Tongue (tissue), 2 donors: ENCODE results near the gene MAN1C1. TPM values are rescaled to one million over a fixed set of nuclear protein-coding genes. Genes with fewer than 3 reads are reported as not detected.

Experiments used
- DNase-seq: peaks from one replicate; pipeline ENCODE4 v3.0.0-alpha.2; 2015
- total RNA-seq: library from RNA; depleted of rRNA; stranded (reverse); fragments of >200 nt; gene quantifications from one replicate; pipeline ENCODE4 v1.2.3, GENCODE V29; 2014

The MAN1C1 gene
- total RNA-seq, 1 donor from 2014 or later: 8.7 TPM

DNA sequence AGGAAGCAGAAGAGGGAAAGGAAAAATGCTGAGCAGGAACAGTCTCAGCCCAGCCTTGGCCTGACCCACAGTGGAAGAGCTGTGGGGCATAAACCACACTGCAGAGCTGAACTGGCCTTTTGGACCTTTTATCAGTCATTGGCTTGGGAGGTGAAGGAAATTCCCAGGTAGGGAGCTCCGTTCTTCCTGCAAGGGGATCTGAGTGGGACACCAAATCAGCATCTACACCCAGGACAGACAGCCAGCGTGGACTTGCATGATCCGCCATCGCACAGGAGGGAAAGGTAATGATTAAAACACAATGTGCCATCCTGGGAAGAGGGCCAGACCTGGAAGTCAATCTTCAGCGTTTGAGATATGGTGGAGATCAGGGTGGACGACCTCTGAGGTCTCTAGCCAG is 202.0 kb downstream of the MAN1C1 start:
- DNase-seq: no peak

DNA sequence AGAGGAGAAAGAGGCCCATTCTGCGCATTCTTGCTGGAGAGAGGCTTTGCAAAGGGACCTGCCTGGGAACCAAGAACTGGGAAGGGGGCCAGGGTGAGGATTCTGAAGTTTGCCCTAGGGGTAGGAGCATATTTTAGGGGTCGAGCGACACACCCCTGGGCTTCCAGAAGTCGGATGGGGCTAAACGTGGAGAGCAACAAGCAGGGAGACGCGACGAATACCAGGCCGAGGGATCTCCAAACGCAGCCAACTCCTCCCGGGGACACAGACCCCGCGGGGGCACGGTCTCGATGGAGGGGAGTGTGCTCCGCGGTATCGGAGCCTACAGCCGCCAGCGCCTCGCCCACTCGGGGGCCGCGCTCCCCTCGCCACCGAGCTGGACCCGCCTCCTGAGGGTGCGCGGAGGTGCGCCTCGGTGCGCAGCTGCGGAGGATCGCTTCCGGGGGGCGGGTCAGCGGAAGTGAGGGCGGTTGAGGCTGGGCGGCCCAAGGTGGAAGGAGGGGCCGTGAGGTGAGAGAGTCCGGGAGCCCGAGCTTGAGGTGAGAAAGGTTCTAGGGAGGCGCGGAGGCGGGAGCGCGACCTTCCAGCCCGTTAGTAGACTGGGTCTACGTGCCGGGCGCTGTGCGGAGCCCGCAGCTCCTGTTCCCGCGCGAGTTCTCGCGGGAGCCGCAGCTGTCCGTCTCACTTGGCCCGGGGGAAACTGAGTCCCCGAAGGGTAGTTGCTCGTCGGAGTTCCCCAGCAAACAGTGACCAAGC is 203.1 kb downstream of the MAN1C1 start, which contains the start of gene MTFR1L:
Gene MTFR1L, plus strand, starts transcription at position 464 of the 756 bp plus-strand sequence. CDS start 3,151 bp downstream, outside the sequence.
- DNase-seq: peak; percentile 94

GRCh38 chr1:25820247-25821111 is 203.9 kb downstream of the MAN1C1 start:
- DNase-seq: peak; percentile 47

DNA sequence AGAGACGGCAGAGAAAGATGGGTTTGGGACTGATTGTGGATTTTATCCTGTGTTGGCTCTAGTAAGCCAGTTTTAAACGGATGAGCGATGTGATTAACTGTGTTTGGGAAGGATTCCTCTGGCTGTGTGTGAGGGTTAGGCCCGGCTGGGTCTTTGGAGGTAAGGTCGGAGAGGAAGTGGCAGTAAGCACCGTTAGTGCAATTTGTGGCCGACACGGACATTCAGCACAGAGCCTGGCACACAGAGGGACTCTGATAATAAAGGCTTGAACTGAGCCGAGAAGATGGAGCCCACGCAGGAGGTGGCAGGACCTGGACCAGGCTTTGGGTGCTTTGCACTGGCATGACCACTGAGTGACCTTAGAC is 204.5 kb downstream of the MAN1C1 start:
- no peak for DNase-seq

DNA sequence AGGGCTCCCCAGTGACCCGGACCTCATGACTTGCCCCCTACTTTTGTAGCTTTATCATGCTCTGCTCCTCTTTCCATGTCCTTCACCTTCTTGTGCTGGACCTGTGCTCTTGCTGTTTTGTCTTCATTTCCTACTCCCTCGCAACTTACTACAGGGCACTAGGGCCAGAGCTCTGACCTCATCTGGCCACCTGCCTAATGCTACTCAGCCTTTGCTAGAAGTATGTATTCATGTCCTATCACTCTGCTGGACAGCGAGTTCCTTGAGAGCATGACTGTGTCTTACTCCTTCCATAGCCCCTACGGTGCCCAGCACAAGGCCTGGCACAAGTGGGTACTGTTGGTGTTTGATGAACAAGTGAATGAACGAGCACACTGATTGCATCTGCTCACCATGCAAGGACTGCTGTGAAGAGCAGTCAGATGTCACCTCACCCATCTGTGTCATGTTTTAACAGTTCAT is 205.1 kb downstream of the MAN1C1 start:
- DNase-seq: no peak

DNA sequence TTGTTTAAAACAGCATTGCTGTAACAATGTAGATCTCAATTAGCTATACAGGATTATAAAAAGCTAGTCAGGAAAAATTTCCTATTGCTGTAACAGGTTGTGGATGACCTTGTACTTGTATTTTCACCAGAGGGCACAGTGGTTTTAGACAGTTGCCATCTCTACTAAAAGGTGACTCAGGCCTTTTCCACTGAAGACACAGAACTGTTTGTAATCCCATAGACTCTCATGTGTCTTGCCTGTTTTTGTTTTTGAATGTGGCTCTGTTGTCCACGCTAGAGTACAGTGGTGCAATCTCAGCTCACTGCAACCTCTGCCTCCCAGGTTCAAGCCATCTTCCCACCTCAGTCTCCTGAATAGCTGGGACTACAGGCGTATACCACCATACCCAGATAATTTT is 209.0 kb downstream of the MAN1C1 start:
- no peak for DNase-seq

- DNase-seq: no peak
Observed at GRCh38 chr1:25826571-25826970, 210.0 kb downstream of the MAN1C1 start.

- no peak for DNase-seq
Observed at GRCh38 chr1:25828491-25828890, 211.9 kb downstream of the MAN1C1 start.

- no peak for DNase-seq
Observed at GRCh38 chr1:25829046-25829445, 212.5 kb downstream of the MAN1C1 start.

GRCh38 chr1:25831569-25832196 is 215.1 kb downstream of the MAN1C1 start:
- DNase-seq: no peak

DNA sequence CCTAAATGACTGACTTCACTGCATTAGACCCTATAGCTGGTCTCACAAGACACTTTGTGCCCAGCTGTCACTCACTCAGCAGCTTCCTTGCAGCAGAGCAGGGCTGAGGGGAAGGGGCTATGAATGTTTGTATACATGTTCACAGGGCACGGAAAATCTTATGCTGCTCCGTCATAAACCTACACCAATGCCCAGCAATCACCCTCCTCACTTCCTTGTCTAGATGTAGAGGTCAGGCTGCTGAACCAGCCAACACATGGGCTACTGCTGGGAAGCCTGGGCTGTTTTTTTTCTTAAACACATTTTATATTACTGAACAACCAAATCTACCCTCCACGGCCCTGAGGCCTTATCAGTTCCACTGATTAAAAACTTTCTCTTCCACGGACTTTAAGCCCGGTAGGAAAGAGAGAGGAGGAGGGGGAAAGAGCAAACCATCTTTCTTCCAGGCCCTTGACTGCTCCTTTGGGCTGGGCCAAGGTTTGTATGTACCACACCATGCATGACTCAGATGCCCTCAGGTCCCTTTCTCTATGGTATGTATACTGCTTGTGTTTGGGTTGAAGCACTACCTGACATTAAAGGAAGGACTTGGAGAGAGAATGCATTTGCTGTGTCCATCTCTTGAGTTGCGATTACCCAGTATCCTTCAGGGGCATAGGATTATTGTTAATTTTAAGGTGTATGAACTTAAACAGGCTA is 215.9 kb downstream of the MAN1C1 start:
- DNase-seq: no peak

DNA sequence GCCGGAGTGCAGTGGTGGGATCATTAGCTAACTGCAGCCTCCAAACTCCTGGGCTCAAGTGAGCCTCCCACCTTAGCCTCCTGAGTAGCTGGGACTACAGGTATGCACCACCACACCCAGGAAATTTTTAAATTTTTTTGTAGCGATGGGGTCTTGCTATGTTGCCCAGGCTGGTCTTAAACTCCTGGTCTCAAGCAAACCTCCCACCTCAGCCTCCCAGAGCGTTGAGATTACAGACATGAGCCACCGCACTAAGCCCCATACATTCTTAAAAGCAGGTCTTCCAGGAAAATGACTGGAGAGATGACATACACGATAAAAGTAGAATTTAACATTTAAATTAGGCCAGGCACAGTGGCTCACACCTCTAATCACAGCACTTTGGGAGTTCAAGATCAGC is 216.6 kb downstream of the MAN1C1 start:
- DNase-seq: no peak

Other genes with a start within 250 kb of the MAN1C1 start
- gene RHCE, start 196.0 kb upstream of the MAN1C1 start, total RNA-seq: 2.2 TPM
- gene MACO1, start 185.9 kb upstream of the MAN1C1 start, total RNA-seq: 18.7 TPM
- 10.8 TPM for gene LDLRAP1, start 73.2 kb upstream of the MAN1C1 start, total RNA-seq
- gene SELENON, start 183.4 kb downstream of the MAN1C1 start, total RNA-seq: 29.5 TPM
- gene MTFR1L, start 203.2 kb downstream of the MAN1C1 start, total RNA-seq: 51.1 TPM
- 0.41 TPM for gene AUNIP, start 242.7 kb downstream of the MAN1C1 start, total RNA-seq